ENCODE measurements around the gene STAB2.

Gene STAB2

GRCh38 chr12:103779410-103780092 is 192.5 kb downstream of the STAB2 start:
- DNase-seq (ENCODE audit: low spot score), result no peak

GRCh38 chr12:103780093-103780440 is 193.0 kb downstream of the STAB2 start:
- DNase-seq (ENCODE audit: low spot score), result no peak

GRCh38 chr12:103780992-103781391 is 193.9 kb downstream of the STAB2 start:
- DNase-seq (ENCODE audit: low spot score), result no peak

GRCh38 chr12:103782399-103782798 is 195.3 kb downstream of the STAB2 start:
- DNase-seq (ENCODE audit: low spot score), result no peak

- DNase-seq (ENCODE audit: low spot score), result no peak
Measured at GRCh38 chr12:103783744-103784664, 196.9 kb downstream of the STAB2 start.

GRCh38 chr12:103785243-103786031 is 198.4 kb downstream of the STAB2 start:
- DNase-seq (ENCODE audit: low spot score), result no peak

GRCh38 chr12:103786201-103786600 is 199.1 kb downstream of the STAB2 start:
- no peak for DNase-seq (ENCODE audit: low spot score)

GRCh38 chr12:103791350-103791920 is 204.4 kb downstream of the STAB2 start:
- no peak for DNase-seq (ENCODE audit: low spot score)

- DNase-seq (ENCODE audit: low spot score), result no peak
Measured at GRCh38 chr12:103793046-103793445, 206.0 kb downstream of the STAB2 start.

- no peak for DNase-seq (ENCODE audit: low spot score)
Measured at GRCh38 chr12:103793512-103794045, 206.5 kb downstream of the STAB2 start.

- no peak for DNase-seq (ENCODE audit: low spot score)
Measured at GRCh38 chr12:103794309-103795213, 207.5 kb downstream of the STAB2 start.

- no peak for DNase-seq (ENCODE audit: low spot score)
Measured at GRCh38 chr12:103798586-103798985, 211.5 kb downstream of the STAB2 start.

GRCh38 chr12:103799504-103799856 is 212.4 kb downstream of the STAB2 start:
- DNase-seq (ENCODE audit: low spot score), result no peak

GRCh38 chr12:103799857-103800771 is 213.0 kb downstream of the STAB2 start:
- DNase-seq (ENCODE audit: low spot score), result no peak

- no peak for DNase-seq (ENCODE audit: low spot score)
Measured at GRCh38 chr12:103801709-103802585, 214.9 kb downstream of the STAB2 start.

GRCh38 chr12:103802586-103802886 is 215.5 kb downstream of the STAB2 start:
- DNase-seq (ENCODE audit: low spot score), result no peak

- DNase-seq (ENCODE audit: low spot score), result no peak
Measured at GRCh38 chr12:103803847-103804246, 216.8 kb downstream of the STAB2 start.

- DNase-seq (ENCODE audit: low spot score), result no peak
Measured at GRCh38 chr12:103805655-103806360, 218.7 kb downstream of the STAB2 start.
